GM12878 (cell line): ENCODE results near the gene TNFRSF11A. TPM values are rescaled to one million over a fixed set of nuclear protein-coding genes. Genes with fewer than 3 reads are reported as not detected.
A peak's percentile ranks its signal among the peaks of the same experiment; 100 is the strongest.

ENCODE experiments used
- ATAC-seq: fragments of 200-7000 bp; cut with Tn5 transposase; 3 replicates; pipeline ENCODE4 v1.9.1; 2020; ENCODE audit warnings: mild to moderate bottlenecking, moderate library complexity
- Bru-seq: library from RNA; stranded (reverse); fragments of 400-500 nt; gene quantifications from one replicate; lab custom pipeline; 2021; lab: Mats Ljungman, UMichigan
- BruChase-seq, 2 experiments: library from RNA; stranded (reverse); fragments of 400-500 nt; gene quantifications; one replicate each; lab custom pipeline; 2021; lab: Mats Ljungman, UMichigan
- BruUV-seq: library from RNA; stranded (reverse); fragments of 400-500 nt; replicated peaks from 2 replicates; lab custom pipeline; 2021; lab: Mats Ljungman, UMichigan
- CTCF ChIA-PET: fragments of 300-600 bp; sonication (Branson Sonifier 250); formaldehyde crosslinking; extraction: SDS; loops from one replicate; lab custom pipeline; 2021; ENCODE audit warnings: inconsistent platforms; lab: Yijun Ruan, JAX
- POLR2A ChIA-PET: fragments of 350-600 bp; formaldehyde crosslinking; extraction: SDS; loops from one replicate; lab custom pipeline; 2021; ENCODE audit warnings: inconsistent platforms; lab: Charles Lee
- RAD21 ChIA-PET: fragments of 300-600 bp; sonication (Branson Sonifier 250); formaldehyde crosslinking; loops from one replicate; lab custom pipeline; 2023; ENCODE audit warnings: antibody characterized with exemption; ENCODE audit not compliant: unreplicated experiment; lab: Charles Lee
- SMC1A ChIA-PET: fragments of 300-600 bp; sonication (Branson Sonifier 250); formaldehyde crosslinking; loops from one replicate; lab custom pipeline; 2023; ENCODE audit not compliant: unreplicated experiment, uncharacterized antibody; lab: Charles Lee
- DNase-seq: peaks from one replicate; pipeline ENCODE4 v3.0.0-alpha.2; 2011; ENCODE audit warnings: low read depth, low spot score
- FAIRE-seq: peaks from 3 replicates; lab custom pipeline; 2011; peaks lifted over from hg19 to GRCh38; lab: Jason Lieb, UNC
- H2AFZ ChIP-seq: 2 replicates; pipeline ENCODE4 v1.6.0; 2011; ENCODE audit warnings: low read depth, low read length, control low read depth; ENCODE audit not compliant: control insufficient read depth
- H3K27ac ChIP-seq: 2 replicates; pipeline ENCODE4 v1.5.1; 2011; ENCODE audit warnings: control low read depth; ENCODE audit not compliant: control insufficient read depth, insufficient read depth
- H3K27me3 ChIP-seq, 2 experiments: replicated peaks in 1 of 2; 2 replicates each; pipeline versions ENCODE4 v1.6.0 to v1.6.1; 2011; ENCODE audit warnings: low read length in 1 of 2; ENCODE audit not compliant: control insufficient read depth in 2 of 2, insufficient read depth in 2 of 2
- H3K36me3 ChIP-seq, 2 experiments: 2 replicates each; pipeline ENCODE4 v1.5.1; 2011; ENCODE audit warnings: low read length in 1 of 2; ENCODE audit not compliant: control insufficient read depth in 2 of 2, insufficient read depth in 2 of 2
- H3K4me1 ChIP-seq: 2 replicates; pipeline ENCODE4 v1.6.1; 2011; ENCODE audit warnings: mild to moderate bottlenecking, low read length, moderate library complexity, mixed read lengths; ENCODE audit not compliant: control insufficient read depth, insufficient read depth
- H3K4me2 ChIP-seq: 2 replicates; pipeline ENCODE4 v1.6.0; 2011; ENCODE audit warnings: control low read depth; ENCODE audit not compliant: control insufficient read depth, insufficient read depth
- H3K4me3 ChIP-seq: fragments of 200-600 bp; sonication (generic); 2 replicates; pipeline ENCODE4 v1.5.1; 2016
- H3K79me2 ChIP-seq: 2 replicates; pipeline ENCODE4 v1.6.0; 2011; ENCODE audit warnings: low read length; ENCODE audit not compliant: control insufficient read depth, insufficient read depth
- H3K9ac ChIP-seq: 2 replicates; pipeline ENCODE4 v1.8.0; 2011; ENCODE audit warnings: low read length, control low read depth, mixed read lengths; ENCODE audit not compliant: control insufficient read depth, insufficient read depth
- H3K9me3 ChIP-seq: replicated peaks from 3 replicates; pipeline ENCODE4 v1.5.1; 2011; ENCODE audit warnings: mild to moderate bottlenecking, low read length; ENCODE audit not compliant: control insufficient read depth, insufficient read depth
- H4K20me1 ChIP-seq: 2 replicates; pipeline ENCODE4 v1.6.0; 2011; ENCODE audit not compliant: control insufficient read depth, insufficient read depth
- BHLHE40 ChIP-seq, 2 experiments: fragments of 450-650 bp in 1 of 2; IDR thresholded peaks; 2 replicates each; pipeline ENCODE4 v1.6.1; 2011 to 2017; ENCODE audit warnings: low read depth in 2 of 2, borderline replicate concordance in 1 of 2, improper control_type of control experiment in 1 of 2, low read length in 1 of 2, mild to moderate bottlenecking in 1 of 2
- EED ChIP-seq: sonication (generic); IDR thresholded peaks from 2 replicates; pipeline ENCODE4 v1.6.1; 2016; ENCODE audit warnings: antibody characterized with exemption, low read depth
- EGR1 ChIP-seq, 2 experiments: IDR thresholded peaks; 1 replicate in 1 of 2; 2 replicates in 1 of 2; pipeline ENCODE4 v1.6.1; 2011 to 2012; ENCODE audit warnings: low read depth in 2 of 2, low read length in 2 of 2, borderline replicate concordance in 1 of 2, mild to moderate bottlenecking in 1 of 2, moderate library complexity in 1 of 2
- FOS ChIP-seq: IDR thresholded peaks from 3 replicates; pipeline ENCODE4 v1.6.1; 2011; ENCODE audit warnings: borderline replicate concordance; ENCODE audit not compliant: insufficient read length; ENCODE audit errors: extremely low read depth
- FOXK2 ChIP-seq: fragments of 450-650 bp; IDR thresholded peaks from 2 replicates; pipeline ENCODE4 v1.6.1; 2017; ENCODE audit warnings: mild to moderate bottlenecking, moderate library complexity
- GATAD2B ChIP-seq: fragments of 450-650 bp; conservative IDR thresholded peaks from 2 replicates; pipeline ENCODE4 v1.6.1; 2017; ENCODE audit warnings: low read depth, mild to moderate bottlenecking, moderate library complexity
- KDM1A ChIP-seq: fragments of 200-600 bp; sonication (generic); IDR thresholded peaks from 2 replicates; pipeline ENCODE4 v1.6.1; 2016; ENCODE audit warnings: borderline replicate concordance
- RAD21 ChIP-seq: IDR thresholded peaks from 2 replicates; pipeline ENCODE4 v1.6.1; 2011; ENCODE audit warnings: mild to moderate bottlenecking, low read depth, low read length, moderate library complexity; ENCODE audit not compliant: insufficient read depth
- SMARCA5 ChIP-seq: fragments of 450-650 bp; IDR thresholded peaks from 2 replicates; pipeline ENCODE4 v1.6.1; 2017; ENCODE audit warnings: mild to moderate bottlenecking
- SMC3 ChIP-seq: IDR thresholded peaks from 2 replicates; pipeline ENCODE4 v1.6.1; 2011; ENCODE audit warnings: low read length, improper control_type of control experiment, borderline replicate concordance
- ZNF24 ChIP-seq: fragments of 450-650 bp; IDR thresholded peaks from 2 replicates; pipeline ENCODE4 v1.6.1; 2017; ENCODE audit warnings: antibody characterized with exemption, mild to moderate bottlenecking
- WGBS: methylation state at CpG from one replicate; pipeline ENCODE4 v1.1.6; 2016; ENCODE audit warnings: low lambda C conversion rate; ENCODE audit not compliant: insufficient replicate concordance, insufficient coverage; ENCODE audit errors: missing lambda C conversion rate; 5-methylcytosine and 5-hydroxymethylcytosine counted together
- in situ Hi-C: fragments of 300-500 bp; cut with MboI; formaldehyde crosslinking; loops from 9 replicates; pipeline ENCODE4 v1.14.3; 2018; ENCODE audit warnings: mixed read lengths
- intact Hi-C: fragments of 100-400 bp; cut with micrococcal nuclease; formaldehyde crosslinking; loops from one replicate; pipeline ENCODE4 v1.14.2; 2022; ENCODE audit not compliant: unreplicated experiment
- long read RNA-seq, 2 experiments: library from polyadenylated mRNA; unstranded; transcript quantifications; one replicate each; pipeline ENCODE4 v2.0.0, GENCODE V29; 2019 to 2020
- polyA minus RNA-seq, 3 experiments: library from RNA; depleted of rRNA, polyadenylated mRNA; stranded (reverse); fragments of >200 nt; gene quantifications; 2 replicates each; pipeline ENCODE4 v1.2.3, GENCODE V29; 2011
- polyA plus RNA-seq, 11 experiments: library from polyadenylated mRNA; depleted of rRNA in 4 of 11; unstranded in 6 of 11; stranded (reverse) in 5 of 11; fragments of >200 nt; fragmentation: Nextera tagmentation in 4 of 11; fragmentation: Illumina TruSeq in 1 of 11; extraction: Ambion mirVana in 4 of 11; extraction: Trizol in 1 of 11; gene quantifications; 1 replicate in 1 of 11; 2 replicates in 10 of 11; pipeline versions ENCODE4 v1.2.1 to v1.2.3, GENCODE V29; 2011 to 2016; ENCODE audit warnings: inconsistent platforms in 2 of 11, missing spikeins in 2 of 11, low read depth in 1 of 11
- total RNA-seq, 4 experiments: library from RNA; depleted of rRNA in 3 of 4; stranded (reverse); fragments of >200 nt in 3 of 4; fragmentation: Illumina TruSeq in 1 of 4; extraction: Trizol in 1 of 4; gene quantifications; 2 replicates each; pipeline versions ENCODE4 v1.2.1 to v1.2.3, GENCODE V29; 2013 to 2021
- TF ChIP-seq, protein P1 (sequence below): IDR thresholded peaks from 2 replicates; pipeline ENCODE4 v1.6.1; 2011; ENCODE audit warnings: low read depth, mild to moderate bottlenecking, low read length, moderate library complexity, borderline replicate concordance; ENCODE audit errors: extremely low read depth
- TF ChIP-seq, protein P2 (sequence below): fragments of 450-650 bp; formaldehyde crosslinking; IDR thresholded peaks from 2 replicates; pipeline ENCODE4 v1.5.0; 2022; ENCODE audit warnings: mild to moderate bottlenecking, missing genetic modification characterization

Gene TNFRSF11A
- total RNA-seq (2013; cell fraction: nucleolus; rRNA removed) = 15.6 and 21.1 TPM in 2 replicates
- total RNA-seq (2014; rRNA removed) (0.11 TPM in 2 replicates), total RNA-seq (2014; rRNA removed; fragmentation: Illumina TruSeq; extraction: Trizol) (0.09 and 0.45 TPM in 2 replicates), total RNA-seq (2021) (0.18 and 0.56 TPM in 2 replicates), polyA plus RNA-seq (2011; rRNA removed) (3.2 and 4.0 TPM in 2 replicates), polyA plus RNA-seq (2014; fragmentation: Illumina TruSeq; extraction: Trizol) (0.06 and 0.07 TPM in 2 replicates), polyA plus RNA-seq (2014; fragmentation: Nextera tagmentation; extraction: Ambion mirVana) (under 1 TPM; 0.07 to 0.10 TPM), polyA plus RNA-seq (2014; rRNA removed) (0.09 and 0.29 TPM in 2 replicates), polyA plus RNA-seq (2016; fragmentation: Nextera tagmentation; extraction: Ambion mirVana) (under 1 TPM; 0.28 to 0.35 TPM), polyA minus RNA-seq (2011; rRNA and poly(A)+ RNA removed) (4.2 and 4.6 TPM in 2 replicates), Bru-seq, nascent RNA (percentile 71 among the genes with signal in this experiment), BruChase-seq, experiment 1, labeled RNA remaining after a 6-hour chase (percentile 80 among the genes with signal in this experiment), BruChase-seq, experiment 2, labeled RNA remaining after a 2-hour chase (percentile 75 among the genes with signal in this experiment)
- polyA plus RNA-seq (2011; ENCODE audit: low read depth) = 0.17 TPM
- 4.0 and 4.8 TPM in 2 replicates for polyA plus RNA-seq (2011; cell fraction: cytosol; rRNA removed)
- polyA plus RNA-seq (2011; cell fraction: nucleus; rRNA removed) = 4.5 and 5.4 TPM in 2 replicates
- polyA plus RNA-seq (2012) = 0.11 and 0.65 TPM in 2 replicates
- 0.42 and 1.1 TPM in 2 replicates for polyA minus RNA-seq (2011; cell fraction: cytosol; rRNA and poly(A)+ RNA removed)
- 4.8 and 6.1 TPM in 2 replicates for polyA minus RNA-seq (2011; cell fraction: nucleus; rRNA and poly(A)+ RNA removed)
- long read RNA-seq, experiment 1 = 0 reads
- long read RNA-seq, experiment 2, partial matches to known transcripts = 1 of 4 reads
- long read RNA-seq, experiment 2, other reads (novel, unspliced or antisense) = 3 of 4 reads

DNA sequence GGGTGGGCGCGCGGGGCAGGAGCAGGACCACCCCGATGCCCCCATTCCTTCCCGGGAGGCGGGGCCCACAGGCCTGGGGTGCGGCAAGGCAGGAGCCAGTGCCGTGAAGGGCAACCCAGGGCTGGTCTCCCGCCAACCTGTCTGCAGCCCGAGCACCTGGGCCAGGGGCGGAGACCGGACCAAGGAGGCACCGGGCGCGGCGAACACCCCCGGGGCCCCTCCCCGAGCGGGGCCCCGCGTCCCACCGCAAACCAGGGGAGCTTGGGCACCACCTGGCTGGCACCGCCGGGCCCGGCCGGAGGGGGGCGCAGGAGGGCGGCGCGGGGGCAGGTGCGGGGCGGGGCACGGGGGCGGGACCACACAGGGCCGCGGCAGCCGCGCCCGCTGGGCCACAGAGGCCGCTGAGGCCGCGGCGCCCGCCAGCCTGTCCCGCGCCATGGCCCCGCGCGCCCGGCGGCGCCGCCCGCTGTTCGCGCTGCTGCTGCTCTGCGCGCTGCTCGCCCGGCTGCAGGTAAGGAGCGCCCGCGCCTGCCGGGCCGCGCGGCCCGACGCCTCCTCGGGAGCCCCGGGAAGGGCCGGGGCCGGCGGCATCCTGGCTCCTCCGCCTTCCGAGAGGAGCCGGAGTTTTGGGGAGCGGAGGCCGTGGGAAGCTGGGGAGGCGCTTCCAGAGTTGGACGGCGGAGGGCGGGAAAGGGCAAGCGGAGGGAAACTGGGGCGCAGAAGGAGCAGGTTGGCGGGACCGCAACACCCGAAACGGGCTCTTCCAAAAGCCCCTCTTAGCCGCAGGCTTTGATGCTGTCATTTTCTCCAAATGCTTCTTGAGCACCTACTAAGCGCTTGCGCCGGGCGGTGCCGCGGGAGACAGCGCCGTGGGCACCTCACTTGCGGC, at the start of gene TNFRSF11A:
TSS of gene TNFRSF11A (plus strand) at position 394 of the 889 bp plus-strand sequence. CDS start at position 437, 43 bp downstream.
- in situ Hi-C loops (no loop called here), intact Hi-C loops (loop anchor here (5.0 to 10.0 kb wide), 4 partner anchors 38 to 260 kb away; partner anchors contain the start of genes PIGN, RELCH and ZCCHC2)
- ChIA-PET POLR2A (interaction anchor here (0.7 kb wide), 1 partner anchor 198 kb away, joined by 3 read pairs; the partner anchor contains the start of gene ZCCHC2), RAD21 (interaction anchor here (0.7 to 1.6 kb wide), 3 partner anchors 10 to 247 kb away, joined by 3 to 5 read pairs (median 4); no protein-coding TSS in a partner anchor), SMC1A (interaction anchor here (0.6 to 1.5 kb wide), 6 partner anchors 10 to 101 kb away, joined by 3 to 7 read pairs (median 3); no protein-coding TSS in a partner anchor), CTCF (interaction anchor here (0.9 to 3.6 kb wide), 4 partner anchors 10 to 93 kb away, joined by 3 to 21 read pairs (median 4); no protein-coding TSS in a partner anchor)
- FAIRE-seq (no peak), ATAC-seq (peak; percentile 82), DNase-seq (no peak)
- Histone ChIP-seq H4K20me1 (no peaks in the 10 kb centered on the region), H3K27ac (no peak within 1 kb of the TSS), H3K9me3 (no peaks in the 10 kb centered on the region), H3K4me3 (peak within 1 kb of the TSS; percentile 78), H3K4me1 (peaks cover 15% of the 10 kb centered on the region), H3K4me2 (peak within 1 kb of the TSS; percentile 100), H3K79me2 (no peaks in the 10 kb centered on the region), H3K27me3 (peaks cover 0 to 13% of the 10 kb centered on the region in 2 experiments; a peak in 1 of 4 replicates), H3K36me3 (no peaks in the 10 kb centered on the region), H3K9ac (peak within 1 kb of the TSS; percentile 1), H2AFZ (peak within 1 kb of the TSS; percentile 71)
- no TSS peak for BruUV-seq
- 1% methylated on average over 69 of the region's 99 CpGs for WGBS
- TF ChIP-seq KDM1A = no peak
- TF ChIP-seq, protein P1, sequence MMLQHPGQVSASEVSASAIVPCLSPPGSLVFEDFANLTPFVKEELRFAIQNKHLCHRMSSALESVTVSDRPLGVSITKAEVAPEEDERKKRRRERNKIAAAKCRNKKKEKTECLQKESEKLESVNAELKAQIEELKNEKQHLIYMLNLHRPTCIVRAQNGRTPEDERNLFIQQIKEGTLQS = no peak
- TF ChIP-seq BHLHE40 (IDR thresholded peaks at IDR 0.05; ENCODE audit: borderline replicate concordance in 1 of 2, low read depth in 2 of 2, low read length in 1 of 2) = 0 out of 4 replicates have a peak, but pooled peaks of 1 of the 2 experiments have one; percentile 11
- TF ChIP-seq RAD21 = peak; percentile 36
- TF ChIP-seq GATAD2B = peak; percentile 28
- TF ChIP-seq, protein P2, sequence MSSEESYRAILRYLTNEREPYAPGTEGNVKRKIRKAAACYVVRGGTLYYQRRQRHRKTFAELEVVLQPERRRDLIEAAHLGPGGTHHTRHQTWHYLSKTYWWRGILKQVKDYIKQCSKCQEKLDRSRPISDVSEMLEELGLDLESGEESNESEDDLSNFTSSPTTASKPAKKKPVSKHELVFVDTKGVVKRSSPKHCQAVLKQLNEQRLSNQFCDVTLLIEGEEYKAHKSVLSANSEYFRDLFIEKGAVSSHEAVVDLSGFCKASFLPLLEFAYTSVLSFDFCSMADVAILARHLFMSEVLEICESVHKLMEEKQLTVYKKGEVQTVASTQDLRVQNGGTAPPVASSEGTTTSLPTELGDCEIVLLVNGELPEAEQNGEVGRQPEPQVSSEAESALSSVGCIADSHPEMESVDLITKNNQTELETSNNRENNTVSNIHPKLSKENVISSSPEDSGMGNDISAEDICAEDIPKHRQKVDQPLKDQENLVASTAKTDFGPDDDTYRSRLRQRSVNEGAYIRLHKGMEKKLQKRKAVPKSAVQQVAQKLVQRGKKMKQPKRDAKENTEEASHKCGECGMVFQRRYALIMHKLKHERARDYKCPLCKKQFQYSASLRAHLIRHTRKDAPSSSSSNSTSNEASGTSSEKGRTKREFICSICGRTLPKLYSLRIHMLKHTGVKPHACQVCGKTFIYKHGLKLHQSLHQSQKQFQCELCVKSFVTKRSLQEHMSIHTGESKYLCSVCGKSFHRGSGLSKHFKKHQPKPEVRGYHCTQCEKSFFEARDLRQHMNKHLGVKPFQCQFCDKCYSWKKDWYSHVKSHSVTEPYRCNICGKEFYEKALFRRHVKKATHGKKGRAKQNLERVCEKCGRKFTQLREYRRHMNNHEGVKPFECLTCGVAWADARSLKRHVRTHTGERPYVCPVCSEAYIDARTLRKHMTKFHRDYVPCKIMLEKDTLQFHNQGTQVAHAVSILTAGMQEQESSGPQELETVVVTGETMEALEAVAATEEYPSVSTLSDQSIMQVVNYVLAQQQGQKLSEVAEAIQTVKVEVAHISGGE = no peak
- TF ChIP-seq SMC3 = peak; percentile 11; the same call in 1 of the 2 replicates
- TF ChIP-seq FOXK2 = no peak
- 0 out of 2 replicates have a peak, but pooled peaks have one; percentile 49 for TF ChIP-seq SMARCA5
- no peak for TF ChIP-seq FOS
- TF ChIP-seq EGR1 (IDR thresholded peaks at IDR 0.05; ENCODE audit: borderline replicate concordance in 1 of 2, low read depth in 2 of 2, low read length in 2 of 2) = peak in 1 of 2 experiments; percentile 74; a peak in 2 of 3 replicates
- no peak for TF ChIP-seq ZNF24
- peak; percentile 32; the same call in 1 of the 2 replicates for TF ChIP-seq EED
